ENCODE results near the gene LHCGR. TPM values are rescaled to one million over a fixed set of nuclear protein-coding genes. Genes with fewer than 3 reads are reported as not detected.

Gene LHCGR
- total RNA-seq, 2 experiments from 2014 or later: not detected

DNA sequence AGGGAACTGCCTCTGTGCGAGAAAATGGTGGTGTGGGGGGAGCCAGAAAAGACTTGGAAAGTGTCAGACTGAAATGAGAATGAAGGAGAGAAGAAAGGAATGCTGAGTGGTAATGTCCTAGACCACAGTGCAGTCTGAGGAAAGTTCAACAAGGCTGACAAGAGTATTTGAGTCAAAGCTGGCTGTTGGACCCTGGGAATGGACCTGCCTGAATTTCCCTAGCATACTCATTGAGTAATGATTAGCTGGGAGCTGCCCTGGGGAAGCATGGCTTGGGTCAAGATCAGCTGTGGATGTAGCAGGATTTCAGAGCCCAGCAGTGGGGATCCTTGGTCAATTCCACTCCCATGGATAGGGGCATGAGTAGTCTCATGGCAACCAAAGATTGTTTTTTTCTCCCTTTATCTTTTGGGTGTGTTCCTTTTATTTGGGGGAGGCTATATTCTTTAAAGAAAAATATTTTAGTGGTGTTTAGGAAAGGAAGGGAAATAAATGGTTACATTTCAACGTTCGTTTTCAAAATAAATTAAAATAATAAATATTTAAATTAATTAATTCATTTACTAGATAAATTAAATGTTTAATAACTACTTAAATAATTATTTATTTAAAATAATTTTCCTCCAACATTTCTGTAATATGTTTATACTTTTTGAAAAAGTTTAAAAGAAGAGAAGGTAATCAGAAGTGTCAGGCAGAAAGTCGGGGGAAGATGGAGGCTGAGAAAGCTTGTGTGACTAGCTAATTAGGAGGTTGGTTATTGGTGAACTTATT lies 15.9 kb upstream of the LHCGR start:
- Mint-ChIP-seq H3K27ac (no peak overlapping the region), H3K36me3 (ENCODE audit: low read depth) (no peaks in the 10 kb centered on the region), H3K4me3 (no peak overlapping the region), H3K4me1 (ENCODE audit: low read depth) (no peaks in the 10 kb centered on the region), H3K9me3 (no peaks in the 10 kb centered on the region), H3K27me3 (peaks cover 10% of the 10 kb centered on the region)
- ATAC-seq (no peak), DNase-seq (no peak)
- POLR2A ChIA-PET: no interaction called here
- TF ChIP-seq, protein P1, sequence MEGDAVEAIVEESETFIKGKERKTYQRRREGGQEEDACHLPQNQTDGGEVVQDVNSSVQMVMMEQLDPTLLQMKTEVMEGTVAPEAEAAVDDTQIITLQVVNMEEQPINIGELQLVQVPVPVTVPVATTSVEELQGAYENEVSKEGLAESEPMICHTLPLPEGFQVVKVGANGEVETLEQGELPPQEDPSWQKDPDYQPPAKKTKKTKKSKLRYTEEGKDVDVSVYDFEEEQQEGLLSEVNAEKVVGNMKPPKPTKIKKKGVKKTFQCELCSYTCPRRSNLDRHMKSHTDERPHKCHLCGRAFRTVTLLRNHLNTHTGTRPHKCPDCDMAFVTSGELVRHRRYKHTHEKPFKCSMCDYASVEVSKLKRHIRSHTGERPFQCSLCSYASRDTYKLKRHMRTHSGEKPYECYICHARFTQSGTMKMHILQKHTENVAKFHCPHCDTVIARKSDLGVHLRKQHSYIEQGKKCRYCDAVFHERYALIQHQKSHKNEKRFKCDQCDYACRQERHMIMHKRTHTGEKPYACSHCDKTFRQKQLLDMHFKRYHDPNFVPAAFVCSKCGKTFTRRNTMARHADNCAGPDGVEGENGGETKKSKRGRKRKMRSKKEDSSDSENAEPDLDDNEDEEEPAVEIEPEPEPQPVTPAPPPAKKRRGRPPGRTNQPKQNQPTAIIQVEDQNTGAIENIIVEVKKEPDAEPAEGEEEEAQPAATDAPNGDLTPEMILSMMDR (IDR thresholded peaks at IDR 0.05): no peak
- CTCF ChIA-PET: no interaction called here
- intact Hi-C loops (cut with micrococcal nuclease): no loop called here

DNA sequence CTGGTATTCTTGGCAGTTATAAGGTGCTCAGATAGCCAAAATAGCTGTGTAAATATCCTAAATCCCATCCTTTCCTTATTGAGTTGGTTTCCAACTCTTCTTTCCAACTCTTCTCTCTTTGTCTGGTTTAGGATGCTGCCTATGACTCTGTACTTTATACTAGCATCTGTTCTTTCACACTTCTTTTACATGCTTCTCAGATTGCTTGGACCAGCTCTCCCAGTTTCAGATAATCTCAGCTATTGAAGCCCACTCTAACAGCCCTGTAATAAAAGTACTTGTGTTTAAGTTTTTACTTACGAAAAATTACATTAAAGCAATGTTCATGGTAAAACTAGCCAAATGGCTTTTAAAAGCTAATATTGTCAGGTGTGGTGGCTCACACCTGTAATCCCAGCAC lies 14.7 kb upstream of the LHCGR start:
- ATAC-seq: no peak
- Mint-ChIP-seq H3K36me3 (ENCODE audit: low read depth) (no peaks in the 10 kb centered on the region), H3K4me1 (ENCODE audit: low read depth) (no peaks in the 10 kb centered on the region), H3K27me3 (peaks cover 10% of the 10 kb centered on the region), H3K4me3 (no peak overlapping the region), H3K27ac (no peak overlapping the region), H3K9me3 (no peaks in the 10 kb centered on the region)
- TF ChIP-seq, protein P1 (IDR thresholded peaks at IDR 0.05): no peak
- CTCF ChIA-PET: no interaction called here
- POLR2A ChIA-PET: no interaction called here
- no peak for DNase-seq
- intact Hi-C loops (cut with micrococcal nuclease): no loop called here

DNA sequence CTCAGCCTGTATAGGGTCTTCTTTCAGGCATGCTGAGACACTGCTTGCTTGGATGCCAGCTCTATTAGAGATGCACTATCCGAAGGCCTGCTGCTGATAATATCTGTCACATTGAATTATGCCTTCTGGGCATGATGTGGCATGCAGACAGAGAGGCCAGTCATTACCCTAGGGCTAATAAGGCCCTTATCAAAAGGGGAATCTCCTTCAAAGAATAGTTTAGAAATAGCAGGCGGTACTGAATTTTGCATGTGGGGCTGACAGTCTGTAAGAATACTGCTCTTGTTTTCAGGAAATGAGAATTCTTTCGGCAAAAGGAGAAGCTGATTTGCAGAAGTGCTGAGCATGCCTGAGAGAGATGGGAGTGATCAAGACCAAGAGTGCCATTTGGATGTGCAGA lies 13.1 kb upstream of the LHCGR start:
- Mint-ChIP-seq H3K4me3 (no peak overlapping the region), H3K27me3 (peaks cover 10% of the 10 kb centered on the region), H3K36me3 (ENCODE audit: low read depth) (no peaks in the 10 kb centered on the region), H3K4me1 (ENCODE audit: low read depth) (no peaks in the 10 kb centered on the region), H3K27ac (no peak overlapping the region), H3K9me3 (peaks cover 1% of the 10 kb centered on the region)
- TF ChIP-seq, protein P1 (IDR thresholded peaks at IDR 0.05): no peak
- ATAC-seq (no peak), DNase-seq (no peak)
- CTCF ChIA-PET: no interaction called here
- POLR2A ChIA-PET: no interaction called here
- intact Hi-C loops (cut with micrococcal nuclease): no loop called here

DNA sequence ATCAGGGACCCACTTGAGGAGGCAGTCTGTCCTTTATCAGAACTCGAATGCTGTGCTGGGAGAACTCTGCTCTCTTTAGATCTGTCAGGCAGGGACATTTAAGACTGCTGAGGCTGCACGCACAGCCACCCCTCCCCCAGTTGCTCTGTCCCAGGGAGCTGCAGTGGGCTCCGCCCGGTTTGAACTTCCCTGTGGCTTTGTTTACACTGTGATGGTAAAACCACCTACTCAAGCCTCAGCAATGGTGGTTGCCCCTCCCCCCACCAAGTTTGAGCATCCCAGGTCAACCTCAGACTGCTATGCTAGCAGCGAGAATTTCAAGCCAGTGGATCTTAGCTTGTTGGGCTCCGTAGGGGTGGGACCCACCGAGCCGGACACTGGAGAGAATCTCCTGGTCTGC lies 11.8 kb upstream of the LHCGR start:
- DNase-seq: no peak
- CTCF ChIA-PET: no interaction called here

DNA sequence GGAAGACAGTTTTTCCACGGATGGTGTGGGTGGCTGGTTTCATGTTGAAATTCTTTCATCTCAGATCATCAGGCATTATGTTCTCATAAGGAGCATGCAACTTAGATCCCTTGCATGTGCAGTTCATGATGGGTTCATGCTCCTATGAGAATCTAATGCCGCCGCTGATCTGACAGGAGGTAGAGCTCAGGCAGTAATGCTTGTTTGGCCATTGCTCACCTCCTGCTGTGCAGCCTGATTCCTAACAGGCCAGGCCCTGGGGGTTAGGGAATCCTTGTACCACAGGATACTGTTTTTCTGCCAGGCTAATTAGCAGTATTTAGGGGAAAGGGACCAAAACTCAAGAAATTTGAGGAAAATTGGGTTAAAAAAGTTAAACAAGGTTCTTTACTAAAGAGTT lies 5.3 kb upstream of the LHCGR start:
- H3K4me3 Mint-ChIP-seq: no peak overlapping the region
- H3K27ac Mint-ChIP-seq: no peak overlapping the region
- TF ChIP-seq, protein P1 (IDR thresholded peaks at IDR 0.05): no peak
- H3K4me1 Mint-ChIP-seq (ENCODE audit: low read depth): no peaks in the 10 kb centered on the region
- ChIA-PET POLR2A (no interaction called here), CTCF (no interaction called here)
- intact Hi-C loops (cut with micrococcal nuclease): no loop called here
- H3K27me3 Mint-ChIP-seq: peaks cover 13% of the 10 kb centered on the region
- no peak for ATAC-seq
- no peaks in the 10 kb centered on the region for H3K36me3 Mint-ChIP-seq (ENCODE audit: low read depth)
- no peak for DNase-seq
- H3K9me3 Mint-ChIP-seq: peaks cover 7% of the 10 kb centered on the region

More for the DNA sequence above, 11.8 kb upstream of the LHCGR start:
- H3K27me3 Mint-ChIP-seq: peaks cover 10% of the 10 kb centered on the region
- peaks cover 5% of the 10 kb centered on the region for H3K9me3 Mint-ChIP-seq
- H3K4me1 Mint-ChIP-seq (ENCODE audit: low read depth): no peaks in the 10 kb centered on the region
- no peak overlapping the region for H3K4me3 Mint-ChIP-seq
- no peak overlapping the region for H3K27ac Mint-ChIP-seq
- H3K36me3 Mint-ChIP-seq (ENCODE audit: low read depth): no peaks in the 10 kb centered on the region
- intact Hi-C loops (cut with micrococcal nuclease): no loop called here
- no peak for ATAC-seq
- POLR2A ChIA-PET: interaction anchor here (0.5 to 0.6 kb wide), 2 partner anchors 12 to 586 kb away, joined by 3 read pairs; no protein-coding TSS in a partner anchor
- TF ChIP-seq, protein P1 (IDR thresholded peaks at IDR 0.05): no peak
